DND-41 (cell line): Measurements from ENCODE around the gene GRK2.

Experiments used
- CTCF ChIP-seq: IDR thresholded peaks from 2 replicates; pipeline ENCODE4 v1.5.1; 2012; ENCODE audit warnings: borderline replicate concordance, low read length, moderate library complexity, mild to moderate bottlenecking; ENCODE audit not compliant: poor library complexity, severe bottlenecking; ENCODE audit errors: extremely low read depth
- EZH2 ChIP-seq: IDR thresholded peaks from 3 replicates; pipeline ENCODE4 v1.6.1; 2012; ENCODE audit warnings: borderline replicate concordance, low read depth, mild to moderate bottlenecking, moderate library complexity, low read length, inconsistent platforms; ENCODE audit not compliant: severe bottlenecking

GRCh38 chr11:67266449-67267187 lies at the start of gene GRK2:
- TF ChIP-seq CTCF (no peak), EZH2 (no peak)
